ENCODE measurements around the gene ZDHHC23.

ZDHHC23 gene, protein sequence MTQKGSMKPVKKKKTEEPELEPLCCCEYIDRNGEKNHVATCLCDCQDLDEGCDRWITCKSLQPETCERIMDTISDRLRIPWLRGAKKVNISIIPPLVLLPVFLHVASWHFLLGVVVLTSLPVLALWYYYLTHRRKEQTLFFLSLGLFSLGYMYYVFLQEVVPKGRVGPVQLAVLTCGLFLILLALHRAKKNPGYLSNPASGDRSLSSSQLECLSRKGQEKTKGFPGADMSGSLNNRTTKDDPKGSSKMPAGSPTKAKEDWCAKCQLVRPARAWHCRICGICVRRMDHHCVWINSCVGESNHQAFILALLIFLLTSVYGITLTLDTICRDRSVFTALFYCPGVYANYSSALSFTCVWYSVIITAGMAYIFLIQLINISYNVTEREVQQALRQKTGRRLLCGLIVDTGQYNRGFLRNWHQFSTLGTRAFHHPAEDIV

DNA sequence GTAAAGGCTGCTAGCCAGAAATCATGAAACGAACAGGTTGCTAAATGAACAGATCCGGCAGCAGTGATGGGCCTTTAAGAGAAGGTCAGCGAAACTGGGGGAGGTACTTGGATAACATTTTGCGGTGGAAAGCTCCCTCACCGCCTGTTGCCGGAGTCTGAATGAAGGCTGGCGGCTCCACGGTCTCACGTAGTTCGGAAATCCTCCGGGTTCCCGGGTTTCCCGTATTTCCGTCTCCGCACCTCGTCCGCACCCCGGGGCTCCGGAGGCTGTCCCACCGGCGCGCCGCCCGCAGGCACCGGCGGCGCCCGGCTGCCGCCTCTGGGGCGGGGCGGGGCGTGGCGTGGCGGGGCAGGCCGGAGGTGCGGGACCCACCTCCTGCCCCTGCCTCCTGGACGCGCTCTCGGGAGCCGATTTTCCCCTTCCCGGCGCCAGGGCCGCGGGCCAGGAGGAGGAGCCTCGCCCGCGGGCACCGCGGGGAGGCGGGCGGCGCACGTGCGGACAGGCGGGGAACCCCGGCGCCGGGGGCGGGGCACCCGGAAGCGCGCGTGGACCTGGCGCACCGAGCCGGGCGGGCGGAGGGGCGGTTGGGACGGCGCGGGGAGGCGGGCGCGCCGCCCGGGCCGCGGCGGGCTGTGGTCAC lies at the start of gene ZDHHC23:
Gene ZDHHC23 (plus strand): TSS at position 642 of the 643 bp plus-strand sequence. CDS start 790 bp downstream, outside the sequence.
- Histone ChIP-seq H3K4me1 (peaks cover 13% of the 10 kb centered on the region), H3K9ac (peak within 1 kb of the TSS; percentile 62), H3K36me3 (no peaks in the 10 kb centered on the region; the same call in 1 of the 2 replicates), H4K20me1 (0 out of 2 replicates have a peak, but pooled peaks cover 7% of the 10 kb centered on the region), H3K4me2 (peak within 1 kb of the TSS; percentile 99), H3K9me3 (no peaks in the 10 kb centered on the region), H3K27me3 (peaks cover 17% of the 10 kb centered on the region), H3K27ac (peak within 1 kb of the TSS; percentile 15; the same call in 1 of the 2 replicates), H3K4me3 (peak within 1 kb of the TSS; percentile 83)
- TF ChIP-seq Cebpa-rat (IDR thresholded peaks at IDR 0.05): no peak

DNA sequence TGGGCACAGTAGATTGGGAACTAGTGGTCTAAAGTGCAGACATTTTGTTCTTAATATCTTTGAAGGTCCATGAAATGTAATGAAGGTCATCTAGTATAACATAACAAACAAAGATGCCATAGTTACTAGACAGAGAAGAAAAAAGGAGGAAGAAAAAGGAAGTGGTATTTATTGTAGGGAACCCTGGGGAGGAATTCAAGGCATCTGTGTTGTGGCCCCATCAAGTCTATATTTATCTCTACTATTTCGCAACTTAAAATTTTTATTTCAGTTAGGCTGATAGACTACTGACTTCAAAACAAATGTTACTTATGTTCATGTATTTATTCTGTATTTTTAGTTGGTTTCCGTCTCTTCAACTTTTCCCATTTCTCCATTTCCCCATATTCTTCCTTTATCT lies 48.9 kb upstream of the ZDHHC23 start:
- H3K4me2 ChIP-seq: peak overlapping the region; percentile 60

DNA sequence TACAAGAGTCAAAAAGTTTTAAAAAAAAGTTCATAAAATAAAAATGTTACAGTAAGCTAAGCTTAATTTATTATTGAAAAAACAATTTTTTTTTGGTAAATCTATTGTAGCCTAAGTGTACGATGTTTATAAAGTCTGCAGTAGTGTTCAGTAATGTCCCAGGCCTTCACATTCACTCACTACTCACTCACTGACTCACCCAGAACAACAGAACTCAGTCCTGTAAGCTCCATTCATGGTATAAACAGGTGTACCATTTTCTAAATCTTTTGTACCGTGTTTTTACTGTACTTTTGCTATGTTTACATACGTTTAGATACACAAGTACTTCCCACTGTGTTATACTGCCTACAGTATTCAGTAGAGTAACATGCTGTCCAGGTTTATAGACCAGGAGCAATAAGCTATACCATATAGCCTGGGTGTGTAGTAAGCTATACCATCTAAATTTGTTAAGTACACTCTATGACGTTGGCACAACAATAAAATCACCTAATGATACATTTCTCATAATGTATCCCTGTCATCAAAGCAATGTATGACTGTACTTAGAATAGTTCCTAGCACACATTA lies 41.2 kb upstream of the ZDHHC23 start:
- Histone ChIP-seq H4K20me1 (no peaks in the 10 kb centered on the region), H3K27ac (no peak overlapping the region), H3K36me3 (no peaks in the 10 kb centered on the region), H3K4me1 (no peaks in the 10 kb centered on the region), H3K4me2 (no peak overlapping the region), H3K9me3 (0 out of 2 replicates have a peak, but pooled peaks cover 5% of the 10 kb centered on the region), H3K27me3 (no peaks in the 10 kb centered on the region), H3K4me3 (no peak overlapping the region), H3K9ac (no peak overlapping the region)
- no peak for TF ChIP-seq Cebpa-rat (IDR thresholded peaks at IDR 0.05)

More for the DNA sequence above, 48.9 kb upstream of the ZDHHC23 start:
- no peak; the same call in 1 of the 2 replicates for TF ChIP-seq Cebpa-rat (IDR thresholded peaks at IDR 0.05)
- no peaks in the 10 kb centered on the region for H3K27me3 ChIP-seq
- no peaks in the 10 kb centered on the region for H4K20me1 ChIP-seq
- no peaks in the 10 kb centered on the region for H3K9me3 ChIP-seq
- peaks cover 11% of the 10 kb centered on the region for H3K4me1 ChIP-seq
- H3K9ac ChIP-seq: no peak overlapping the region
- no peaks in the 10 kb centered on the region for H3K36me3 ChIP-seq
- H3K27ac ChIP-seq: no peak overlapping the region
- H3K4me3 ChIP-seq: no peak overlapping the region

DNA sequence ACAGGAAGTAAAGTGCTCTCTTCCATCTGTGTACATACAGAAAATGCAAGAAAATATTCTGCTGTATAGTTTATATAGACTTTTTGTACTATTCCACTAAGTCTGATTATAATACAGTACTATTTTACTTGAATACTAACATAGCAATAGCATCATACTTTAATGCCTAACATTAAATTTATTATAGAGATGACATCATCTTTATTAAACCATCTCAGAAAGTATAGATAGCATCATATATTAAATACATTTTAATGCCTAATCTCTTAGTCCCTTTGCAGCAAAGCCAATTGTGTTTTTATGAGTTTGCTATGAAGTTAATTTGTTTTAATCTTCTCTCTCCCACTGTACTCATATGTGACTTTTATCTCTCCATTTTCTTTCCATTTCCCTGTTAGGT lies 39.7 kb upstream of the ZDHHC23 start:
- Histone ChIP-seq H3K9ac (no peak overlapping the region), H3K27ac (no peak overlapping the region), H3K27me3 (no peaks in the 10 kb centered on the region), H3K4me3 (no peak overlapping the region), H4K20me1 (no peaks in the 10 kb centered on the region), H3K36me3 (no peaks in the 10 kb centered on the region), H3K4me1 (no peaks in the 10 kb centered on the region), H3K4me2 (no peak overlapping the region), H3K9me3 (0 out of 2 replicates have a peak, but pooled peaks cover 5% of the 10 kb centered on the region)
- no peak for TF ChIP-seq Cebpa-rat (IDR thresholded peaks at IDR 0.05)

DNA sequence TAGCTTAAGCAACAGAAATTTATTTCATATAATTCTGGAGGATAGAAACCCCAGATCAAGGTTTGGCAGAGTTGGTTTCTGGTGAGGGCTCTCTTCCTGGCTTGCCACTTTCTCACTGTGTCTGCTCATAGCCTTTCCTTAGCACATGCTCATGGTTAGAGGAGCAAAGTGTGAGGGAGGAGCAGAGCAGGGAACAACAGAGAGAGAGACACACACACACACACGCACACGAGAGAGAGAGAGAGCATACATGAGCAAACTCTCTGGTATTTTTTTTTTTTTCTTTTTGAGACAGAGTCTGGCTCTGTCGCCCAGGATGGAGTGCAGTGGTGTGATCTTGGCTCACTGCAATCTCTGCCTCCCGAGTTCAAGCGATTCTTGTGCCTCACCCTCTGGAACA lies 36.8 kb upstream of the ZDHHC23 start:
- no peak for TF ChIP-seq Cebpa-rat (IDR thresholded peaks at IDR 0.05)
- no peak overlapping the region for H3K4me3 ChIP-seq
- H3K4me1 ChIP-seq: no peaks in the 10 kb centered on the region
- no peak overlapping the region for H3K4me2 ChIP-seq
- no peak overlapping the region for H3K27ac ChIP-seq
- H3K27me3 ChIP-seq: no peaks in the 10 kb centered on the region
- H3K9me3 ChIP-seq: no peaks in the 10 kb centered on the region
- no peaks in the 10 kb centered on the region for H4K20me1 ChIP-seq
- H3K36me3 ChIP-seq: no peaks in the 10 kb centered on the region
- H3K9ac ChIP-seq: no peak overlapping the region

DNA sequence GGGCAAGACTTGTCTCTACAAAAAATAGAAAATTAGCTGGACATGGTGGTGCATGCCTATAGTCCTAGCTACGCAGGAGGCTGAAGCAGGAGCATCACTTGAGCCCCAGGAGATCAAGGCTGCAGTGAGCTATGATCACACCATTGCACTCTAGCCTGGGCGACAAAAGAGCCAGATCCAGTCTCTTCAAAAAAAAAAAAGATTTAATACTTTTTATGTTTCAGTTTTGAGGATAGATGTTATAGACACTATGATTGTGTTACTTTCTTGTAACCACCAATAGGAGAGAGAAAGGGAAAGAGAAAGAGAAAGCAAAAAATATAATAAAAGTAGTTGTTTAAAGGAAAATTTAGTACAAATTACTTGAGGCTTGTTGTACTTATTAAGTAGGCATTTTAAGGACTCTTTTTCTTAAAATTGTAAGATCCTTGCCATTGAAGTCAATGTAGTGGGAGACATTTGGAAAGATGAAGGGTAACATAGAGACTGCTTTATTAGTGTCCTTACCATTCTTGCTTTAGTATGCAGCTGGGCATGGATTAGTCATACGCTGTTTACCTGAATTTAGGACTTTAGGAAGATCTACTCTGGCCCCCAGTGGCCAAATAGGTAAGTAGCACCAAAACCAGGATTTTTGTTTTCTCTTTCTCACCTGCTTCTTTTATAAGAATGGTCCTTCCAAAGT lies 35.1 kb upstream of the ZDHHC23 start:
- H3K4me2 ChIP-seq: no peak overlapping the region
- TF ChIP-seq Cebpa-rat (IDR thresholded peaks at IDR 0.05): no peak

DNA sequence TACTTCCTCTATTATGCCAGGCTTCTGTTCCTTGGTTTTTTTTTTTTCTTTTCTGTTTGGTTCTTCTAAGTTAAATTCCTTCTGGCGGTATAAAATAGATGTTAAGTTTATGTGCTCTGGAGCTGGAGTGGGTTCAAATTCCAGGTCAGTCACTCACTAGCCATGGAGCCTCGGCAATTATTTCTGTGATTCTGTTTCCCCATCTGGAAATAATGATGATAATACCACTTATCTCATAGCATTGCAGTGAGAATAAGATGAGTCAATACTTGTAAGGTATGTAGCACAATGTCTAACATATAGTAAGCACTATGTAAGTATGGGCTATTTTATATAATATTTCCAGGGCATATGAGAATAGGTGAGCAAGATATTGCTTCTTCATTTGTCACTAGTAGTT lies 33.2 kb upstream of the ZDHHC23 start:
- Histone ChIP-seq H3K4me3 (no peak overlapping the region), H3K36me3 (no peaks in the 10 kb centered on the region), H3K27me3 (no peaks in the 10 kb centered on the region), H3K27ac (no peak overlapping the region), H4K20me1 (no peaks in the 10 kb centered on the region), H3K4me2 (no peak overlapping the region), H3K9ac (no peak overlapping the region), H3K4me1 (no peaks in the 10 kb centered on the region), H3K9me3 (no peaks in the 10 kb centered on the region)
- TF ChIP-seq Cebpa-rat (IDR thresholded peaks at IDR 0.05): no peak

More for the DNA sequence above, 35.1 kb upstream of the ZDHHC23 start:
- H3K9ac ChIP-seq: no peak overlapping the region
- no peaks in the 10 kb centered on the region for H3K4me1 ChIP-seq
- H3K9me3 ChIP-seq: no peaks in the 10 kb centered on the region
- no peaks in the 10 kb centered on the region for H4K20me1 ChIP-seq
- no peaks in the 10 kb centered on the region for H3K36me3 ChIP-seq
- H3K27me3 ChIP-seq: no peaks in the 10 kb centered on the region
- H3K27ac ChIP-seq: no peak overlapping the region
- H3K4me3 ChIP-seq: no peak overlapping the region

DNA sequence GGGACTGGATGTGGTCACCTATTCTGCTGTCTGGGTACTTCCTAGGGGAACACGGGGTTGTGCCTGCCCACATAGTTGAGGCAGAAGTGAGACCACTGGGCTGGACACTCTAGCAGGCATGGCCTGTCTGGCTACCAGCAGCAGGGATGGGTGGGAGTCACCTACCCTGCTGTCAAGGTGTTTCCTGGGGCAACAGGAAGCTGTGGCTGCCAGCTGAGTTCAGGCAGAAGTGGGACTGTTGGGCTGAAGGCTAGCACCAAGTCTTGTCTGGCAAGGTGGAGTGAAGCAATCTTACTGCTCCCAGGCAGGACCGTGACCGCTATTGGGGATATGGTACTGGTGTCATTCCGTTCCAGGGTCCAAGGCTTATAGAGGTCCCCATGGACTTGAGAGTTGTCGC lies 20.3 kb upstream of the ZDHHC23 start:
- Histone ChIP-seq H3K9me3 (peaks cover 15% of the 10 kb centered on the region; the same call in 1 of the 2 replicates), H3K27ac (no peak overlapping the region), H4K20me1 (no peaks in the 10 kb centered on the region), H3K36me3 (no peaks in the 10 kb centered on the region), H3K27me3 (no peaks in the 10 kb centered on the region), H3K4me2 (peak overlapping the region; percentile 25; the same call in 1 of the 2 replicates), H3K4me1 (peaks cover 8% of the 10 kb centered on the region), H3K9ac (no peak overlapping the region), H3K4me3 (no peak overlapping the region)
- no peak for TF ChIP-seq Cebpa-rat (IDR thresholded peaks at IDR 0.05)

DNA sequence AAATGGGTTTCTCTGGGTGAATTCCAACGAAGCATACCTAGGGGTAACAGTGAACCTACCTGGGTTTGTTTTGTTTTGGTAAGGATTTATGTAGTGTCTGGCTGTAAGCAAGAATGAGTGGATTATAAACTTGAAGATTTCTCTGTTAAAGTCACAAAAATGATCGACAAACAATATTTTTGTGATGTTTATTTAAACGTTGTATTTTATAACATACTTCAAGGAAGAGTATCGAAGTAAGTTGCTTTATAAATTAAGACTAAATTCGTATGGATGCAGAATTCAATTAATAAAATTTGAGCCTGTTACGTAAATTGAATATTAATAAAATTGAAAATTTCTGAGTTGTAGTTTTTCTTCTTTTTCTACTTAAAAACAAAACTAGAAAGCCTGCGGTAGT lies 982 bp upstream of the ZDHHC23 start:
- Histone ChIP-seq H3K4me3 (peak overlapping the region; percentile 83), H3K27me3 (peaks cover 17% of the 10 kb centered on the region), H3K4me2 (peak overlapping the region; percentile 99), H4K20me1 (0 out of 2 replicates have a peak, but pooled peaks cover 7% of the 10 kb centered on the region), H3K9ac (no peak overlapping the region), H3K27ac (no peak overlapping the region), H3K36me3 (no peaks in the 10 kb centered on the region; the same call in 1 of the 2 replicates), H3K9me3 (no peaks in the 10 kb centered on the region), H3K4me1 (peaks cover 13% of the 10 kb centered on the region)
- TF ChIP-seq Cebpa-rat (IDR thresholded peaks at IDR 0.05): no peak

All from BLaER1 (cell line).